Cardiac fibroblast (primary cell): ENCODE measurements around the gene F12.

ENCODE experiments used
- DNase-seq, 2 donors: peaks; one replicate each; pipeline versions ENCODE4 v3.0.0 to v3.0.0-alpha.2; 2010; ENCODE audit warnings: low read depth in 2 of 2
- H3K4me3 ChIP-seq, 2 donors: replicated peaks in 1 of 2; 1 replicate in 1 of 2; 2 replicates in 1 of 2; pipeline ENCODE4 v1.5.1; 2011; ENCODE audit warnings: low read depth in 2 of 2, low read length in 2 of 2, mild to moderate bottlenecking in 2 of 2, moderate library complexity in 1 of 2
- TF ChIP-seq, protein P1 (sequence below): IDR thresholded peaks from one replicate; pipeline ENCODE4 v1.5.1; 2011; ENCODE audit warnings: low read depth, mild to moderate bottlenecking, low read length, inconsistent platforms

The F12 gene

DNA sequence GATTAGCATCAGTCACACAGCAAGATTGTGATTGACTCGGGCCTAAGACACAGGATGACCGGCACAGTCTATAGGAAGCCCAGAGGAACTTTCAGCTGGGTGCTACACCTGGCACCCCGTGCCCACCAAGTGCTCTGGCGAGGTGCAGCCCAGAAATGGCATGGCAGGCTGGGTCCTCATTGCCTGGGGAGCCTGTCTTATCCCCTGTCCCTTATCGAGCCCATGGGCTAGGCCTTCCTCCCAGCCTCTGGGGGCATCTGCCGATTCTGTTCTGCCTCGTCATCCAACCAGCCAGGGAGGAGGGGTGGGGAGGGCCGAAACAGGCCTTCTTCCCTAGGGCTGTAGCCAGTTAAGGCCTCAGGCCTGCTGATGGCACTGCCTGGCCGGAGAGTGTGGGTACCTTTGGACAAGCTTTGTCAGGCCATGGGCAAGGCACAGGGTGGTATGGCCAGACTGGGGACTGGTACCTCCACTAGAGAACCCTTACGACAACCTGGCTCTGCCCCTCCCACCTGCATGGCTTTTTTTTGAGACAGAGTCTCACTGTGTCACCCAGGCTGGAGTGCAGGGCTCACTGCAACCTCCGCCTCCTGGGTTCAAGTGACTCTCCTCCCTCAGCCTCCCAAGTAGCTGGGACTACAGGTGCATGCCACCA is 18.7 kb upstream of the F12 start:
- no peak for DNase-seq
- TF ChIP-seq, protein P1, sequence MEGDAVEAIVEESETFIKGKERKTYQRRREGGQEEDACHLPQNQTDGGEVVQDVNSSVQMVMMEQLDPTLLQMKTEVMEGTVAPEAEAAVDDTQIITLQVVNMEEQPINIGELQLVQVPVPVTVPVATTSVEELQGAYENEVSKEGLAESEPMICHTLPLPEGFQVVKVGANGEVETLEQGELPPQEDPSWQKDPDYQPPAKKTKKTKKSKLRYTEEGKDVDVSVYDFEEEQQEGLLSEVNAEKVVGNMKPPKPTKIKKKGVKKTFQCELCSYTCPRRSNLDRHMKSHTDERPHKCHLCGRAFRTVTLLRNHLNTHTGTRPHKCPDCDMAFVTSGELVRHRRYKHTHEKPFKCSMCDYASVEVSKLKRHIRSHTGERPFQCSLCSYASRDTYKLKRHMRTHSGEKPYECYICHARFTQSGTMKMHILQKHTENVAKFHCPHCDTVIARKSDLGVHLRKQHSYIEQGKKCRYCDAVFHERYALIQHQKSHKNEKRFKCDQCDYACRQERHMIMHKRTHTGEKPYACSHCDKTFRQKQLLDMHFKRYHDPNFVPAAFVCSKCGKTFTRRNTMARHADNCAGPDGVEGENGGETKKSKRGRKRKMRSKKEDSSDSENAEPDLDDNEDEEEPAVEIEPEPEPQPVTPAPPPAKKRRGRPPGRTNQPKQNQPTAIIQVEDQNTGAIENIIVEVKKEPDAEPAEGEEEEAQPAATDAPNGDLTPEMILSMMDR = no peak
- H3K4me3 ChIP-seq = no peak overlapping the region

DNA sequence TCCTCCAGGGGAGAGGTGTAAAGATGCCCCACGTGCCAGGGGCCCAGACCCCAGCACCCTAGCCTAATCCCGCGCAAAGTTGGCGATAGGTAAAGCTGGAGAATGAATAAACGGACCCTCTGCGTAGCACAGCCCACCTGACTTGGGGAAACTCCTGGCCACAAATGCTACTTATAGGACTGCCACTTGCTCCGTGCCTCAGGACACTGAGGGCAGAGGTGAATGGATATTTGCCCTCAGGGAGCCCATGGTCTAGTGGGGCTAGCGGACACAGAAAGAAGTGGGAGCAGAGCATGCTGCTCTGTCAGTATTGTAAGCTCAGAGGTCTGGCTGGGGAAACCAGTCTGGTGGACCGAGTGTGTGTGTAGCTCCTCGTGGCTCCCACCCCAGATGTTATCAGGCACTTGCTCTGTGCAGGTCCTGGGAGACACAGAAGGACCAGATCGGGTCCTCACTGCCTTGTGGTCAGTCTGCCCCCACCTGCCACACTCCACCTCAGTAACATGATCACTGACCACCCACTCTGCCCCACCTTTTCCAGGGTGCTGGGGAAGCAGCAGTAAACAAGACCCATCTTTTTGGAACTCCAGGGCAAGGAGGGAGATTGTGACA is 18.0 kb upstream of the F12 start:
- TF ChIP-seq, protein P1 = no peak
- DNase-seq = no peak
- H3K4me3 ChIP-seq = peak overlapping the region; percentile 67 to 76

DNA sequence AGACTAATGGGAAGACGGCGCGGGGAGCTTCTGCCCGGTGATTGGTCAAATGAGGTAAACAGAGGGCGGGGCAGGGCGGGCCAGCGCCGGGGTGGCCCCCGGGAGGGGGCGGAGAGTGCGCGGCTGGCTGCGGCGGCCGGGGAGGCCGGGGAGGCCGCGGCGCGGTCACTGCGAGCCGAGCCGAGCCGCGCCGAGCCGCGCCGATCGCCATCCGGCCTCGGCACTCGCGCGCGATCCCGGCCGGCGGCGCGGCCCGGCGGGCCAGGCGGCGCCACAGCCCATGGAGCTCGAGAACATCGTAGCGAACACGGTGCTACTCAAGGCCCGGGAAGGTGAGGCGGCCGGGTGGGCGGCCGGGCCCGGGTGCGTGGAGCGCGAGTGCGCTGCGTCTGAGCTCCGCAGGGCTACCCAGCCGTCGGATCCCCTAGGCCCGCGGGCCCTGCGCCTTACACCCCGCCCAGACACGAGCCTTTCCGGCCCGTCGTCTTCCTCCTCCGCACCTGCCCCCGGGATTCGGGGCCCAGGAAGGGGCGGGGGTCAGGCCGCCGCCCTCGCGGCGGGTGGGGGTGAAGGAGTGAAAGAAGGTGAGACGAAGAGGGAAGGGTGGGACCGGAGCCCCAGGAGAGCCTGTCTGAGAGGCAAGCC is 17.3 kb upstream of the F12 start, which contains the start of gene GRK6:
Gene GRK6, plus strand, starts transcription at position 111 of the 645 bp plus-strand sequence. Its CDS starts 170 bp downstream, at position 281.
- DNase-seq = peak in 1 of 2 donors; percentile 37
- TF ChIP-seq, protein P1 = no peak

DNA sequence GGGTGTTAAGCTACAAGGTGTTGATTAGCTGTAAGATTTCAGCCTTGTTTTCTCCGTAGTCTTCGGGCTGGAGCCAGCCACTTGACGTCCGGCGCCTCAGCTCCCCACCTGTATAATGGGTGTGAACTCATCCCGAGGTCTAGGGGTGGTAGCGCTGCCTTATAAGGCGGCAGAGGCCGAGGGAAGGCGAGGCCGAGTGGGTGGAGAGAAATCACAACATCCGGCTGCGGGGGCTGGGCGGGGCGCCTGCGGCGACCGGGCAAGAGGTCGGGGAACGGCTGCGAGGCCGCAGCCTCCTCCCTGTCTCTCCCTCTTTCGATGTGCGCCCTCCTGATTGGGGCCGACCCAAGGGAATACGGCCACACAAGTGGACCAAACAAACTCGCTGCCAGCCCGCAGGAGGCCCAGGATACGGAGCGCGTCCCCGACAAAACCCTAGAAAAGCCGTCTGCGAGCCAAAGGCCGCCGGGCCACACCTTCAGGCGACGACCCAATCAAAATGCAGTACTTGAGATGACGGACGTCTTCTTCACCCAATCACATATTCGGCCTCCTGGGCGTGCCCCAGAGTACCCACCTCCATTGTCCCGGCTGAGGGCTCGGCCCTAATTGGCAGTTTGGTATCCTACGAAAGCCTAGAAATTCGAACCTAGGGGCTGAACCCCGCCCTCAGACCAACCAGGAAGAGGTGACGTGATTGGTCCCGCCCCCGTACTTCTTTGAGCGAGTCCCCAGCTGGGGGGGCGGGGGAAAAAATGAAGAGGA is 16.6 kb upstream of the F12 start:
- TF ChIP-seq, protein P1 = no peak
- H3K4me3 ChIP-seq = peak overlapping the region; percentile 58 to 65
- peak; percentile 100 for DNase-seq

More for the DNA sequence above, 17.3 kb upstream of the F12 start, which contains the start of gene GRK6:
- peak within 1 kb of the TSS; percentile 67 to 76 for H3K4me3 ChIP-seq

DNA sequence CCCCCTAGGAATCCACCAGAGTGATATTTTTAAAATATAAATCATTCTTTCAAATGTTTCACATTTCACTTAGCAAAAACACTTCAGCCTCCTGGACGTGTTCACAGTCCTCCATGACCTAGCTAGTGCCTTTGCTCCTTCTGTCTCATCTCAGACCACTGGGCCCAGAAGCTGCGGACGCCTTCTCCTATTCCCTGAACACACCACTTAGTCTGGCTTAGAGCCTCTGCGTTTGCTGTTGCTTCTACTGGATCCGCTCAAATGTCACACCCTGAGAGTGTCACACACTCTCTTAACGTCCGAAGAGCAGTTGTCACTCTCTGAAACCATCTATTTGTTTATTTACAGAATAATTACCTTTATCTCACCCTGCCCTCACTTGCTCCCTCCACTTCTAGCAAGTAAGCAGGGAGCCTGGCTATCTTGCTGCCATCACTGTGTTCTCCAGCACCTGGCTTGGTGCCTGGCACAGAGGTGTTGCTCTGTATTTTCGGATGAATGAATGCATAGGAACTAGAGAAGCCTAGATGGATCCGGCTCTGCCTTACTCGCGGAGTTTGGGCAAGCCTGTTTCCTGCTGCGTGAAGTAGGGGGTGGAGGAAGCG is 15.9 kb upstream of the F12 start:
- DNase-seq = no peak
- peak overlapping the region; percentile 58 to 65 for H3K4me3 ChIP-seq
- TF ChIP-seq, protein P1 = no peak

DNA sequence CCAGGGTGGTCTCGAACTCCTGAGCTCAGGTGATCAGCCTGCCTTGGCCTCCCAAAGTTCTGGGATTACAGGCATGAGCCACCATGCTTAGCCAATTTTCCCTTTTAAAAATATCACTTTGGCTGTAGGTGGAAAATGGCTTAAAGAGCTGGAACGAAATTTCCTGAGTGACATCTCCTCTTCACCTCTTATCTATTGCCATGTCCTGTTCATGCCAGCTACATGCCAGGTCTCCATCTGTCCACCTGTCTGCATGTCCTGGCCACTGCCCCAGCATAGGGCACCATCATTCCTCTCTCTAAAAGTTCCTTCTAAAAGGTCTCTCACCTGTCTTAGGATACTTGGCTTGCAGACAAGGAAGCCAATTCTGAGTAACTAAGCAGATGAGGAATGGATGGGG is 14.3 kb upstream of the F12 start:
- DNase-seq = no peak
- TF ChIP-seq, protein P1 = no peak
- H3K4me3 ChIP-seq = no peak overlapping the region
